Tibial nerve (tissue), 4 donors: ENCODE measurements around the gene RNF187. TPM values are rescaled to one million over a fixed set of nuclear protein-coding genes. Genes with fewer than 3 reads are reported as not detected.

Experiments
- DNase-seq, 2 donors: peaks; one replicate each; pipeline ENCODE4 v3.0.0-alpha.2; 2019; ENCODE audit warnings: low spot score in 2 of 2
- H3K27ac ChIP-seq, 4 donors: fragments of 200-600 bp; sonication (generic) in 3 of 4; one replicate each; pipeline ENCODE4 v1.5.1; 2017 to 2019; ENCODE audit warnings: mild to moderate bottlenecking in 1 of 4
- H3K27me3 ChIP-seq, 2 donors: fragments of 200-600 bp; sonication (generic) in 1 of 2; one replicate each; pipeline versions ENCODE4 v1.5.1 to v1.6.0; 2017 to 2019
- H3K36me3 ChIP-seq, 3 donors: fragments of 200-600 bp; sonication (generic); one replicate each; pipeline ENCODE4 v1.5.1; 2018 to 2019
- H3K4me1 ChIP-seq, 4 donors: fragments of 200-600 bp; sonication (generic) in 3 of 4; one replicate each; pipeline ENCODE4 v1.5.1; 2017 to 2019
- H3K4me3 ChIP-seq, 4 donors: fragments of 200-600 bp; sonication (generic) in 3 of 4; one replicate each; pipeline ENCODE4 v1.5.1; 2017 to 2019; ENCODE audit warnings: mild to moderate bottlenecking in 1 of 4, moderate library complexity in 1 of 4
- H3K9me3 ChIP-seq, 4 donors: fragments of 200-600 bp; sonication (generic) in 3 of 4; one replicate each; pipeline ENCODE4 v1.5.1; 2017 to 2019
- CTCF ChIP-seq, 5 experiments: fragments of 200-600 bp in 3 of 5; fragments of 450-650 bp in 2 of 5; sonication (generic) in 3 of 5; IDR thresholded peaks; one replicate each; pipeline ENCODE4 v1.5.1; 2016 to 2019; ENCODE audit warnings: antibody characterized with exemption in 5 of 5, mild to moderate bottlenecking in 3 of 5, moderate library complexity in 2 of 5
- EP300 ChIP-seq, 2 donors: sonication (generic); formaldehyde crosslinking; IDR thresholded peaks; one replicate each; pipeline ENCODE4 v1.6.1; 2017; ENCODE audit warnings: antibody characterized with exemption in 2 of 2, mild to moderate bottlenecking in 1 of 2
- POLR2A ChIP-seq, 2 donors: fragments of 450-650 bp; IDR thresholded peaks; one replicate each; pipeline ENCODE4 v1.6.1; 2017; ENCODE audit warnings: antibody characterized with exemption in 2 of 2, mild to moderate bottlenecking in 2 of 2, moderate library complexity in 2 of 2
- WGBS, 2 donors: methylation state at CpG; one replicate each; pipeline ENCODE4 v1.1.5; 2018; 5-methylcytosine and 5-hydroxymethylcytosine counted together
- total RNA-seq, 4 donors: library from RNA; depleted of rRNA; stranded (reverse); fragments of >200 nt; gene quantifications; one replicate each; pipeline ENCODE4 v1.1.0, GENCODE V29; 2016

Gene RNF187
- total RNA-seq, 4 donors from 2014 or later: 38.1 to 89.0 (median 56.9) TPM

- Histone ChIP-seq H3K4me3 (no peak overlapping the region), H3K9me3 (peaks cover 0 to 17% (median 0%) of the 10 kb centered on the region in 4 donors), H3K27ac (no peak overlapping the region), H3K4me1 (no peaks in the 10 kb centered on the region), H3K36me3 (no peaks in the 10 kb centered on the region), H3K27me3 (no peaks in the 10 kb centered on the region)
- WGBS, 2 donors: 66 to 76% methylated on average over 4 of the region's 4 CpGs
- TF ChIP-seq POLR2A (IDR thresholded peaks at IDR 0.05): no peak
- DNase-seq: no peak
Measured at GRCh38 chr1:228541725-228542124, 54.5 kb downstream of the RNF187 start.

- Histone ChIP-seq H3K4me1 (no peaks in the 10 kb centered on the region), H3K4me3 (no peak overlapping the region), H3K27ac (no peak overlapping the region), H3K9me3 (peaks cover 0 to 11% (median 0%) of the 10 kb centered on the region in 4 donors), H3K36me3 (no peaks in the 10 kb centered on the region), H3K27me3 (no peaks in the 10 kb centered on the region)
- DNase-seq: no peak
- TF ChIP-seq EP300 (IDR thresholded peaks at IDR 0.05) (no peak), POLR2A (IDR thresholded peaks at IDR 0.05) (no peak), CTCF (IDR thresholded peaks at IDR 0.05) (no peak)
- WGBS, 2 donors: 73 to 90% methylated on average over 2 of the region's 2 CpGs
Measured at GRCh38 chr1:228542376-228542775, 55.2 kb downstream of the RNF187 start.

GRCh38 chr1:228542981-228543380 lies 55.8 kb downstream of the RNF187 start:
- no peak overlapping the region for H3K4me3 ChIP-seq
- no peaks in the 10 kb centered on the region for H3K36me3 ChIP-seq
- TF ChIP-seq CTCF (IDR thresholded peaks at IDR 0.05): no peak
- no peaks in the 10 kb centered on the region for H3K4me1 ChIP-seq
- DNase-seq: no peak
- no peak overlapping the region for H3K27ac ChIP-seq
- H3K9me3 ChIP-seq: peaks cover 0 to 5% (median 0%) of the 10 kb centered on the region in 4 donors
- H3K27me3 ChIP-seq: no peaks in the 10 kb centered on the region
- WGBS, 2 donors: 65 to 70% methylated on average over 5 of the region's 5 CpGs

- no peak overlapping the region for H3K4me3 ChIP-seq
- no peak overlapping the region for H3K27ac ChIP-seq
- no peaks in the 10 kb centered on the region for H3K27me3 ChIP-seq
- WGBS, 2 donors: 72 to 77% methylated on average over 3 of the region's 3 CpGs
- peaks cover 0 to under 1% (median 0%) of the 10 kb centered on the region in 4 donors for H3K9me3 ChIP-seq
- TF ChIP-seq EP300 (IDR thresholded peaks at IDR 0.05) (no peak), POLR2A (IDR thresholded peaks at IDR 0.05) (no peak), CTCF (IDR thresholded peaks at IDR 0.05) (no peak)
- no peak for DNase-seq
- H3K36me3 ChIP-seq: no peaks in the 10 kb centered on the region
- no peaks in the 10 kb centered on the region for H3K4me1 ChIP-seq
Measured at GRCh38 chr1:228543396-228543795, 56.2 kb downstream of the RNF187 start.

- TF ChIP-seq EP300 (IDR thresholded peaks at IDR 0.05): no peak
- TF ChIP-seq POLR2A (IDR thresholded peaks at IDR 0.05): no peak
- no peak for TF ChIP-seq CTCF (IDR thresholded peaks at IDR 0.05)
- Histone ChIP-seq H3K9me3 (no peaks in the 10 kb centered on the region), H3K27me3 (no peaks in the 10 kb centered on the region), H3K4me3 (no peak overlapping the region), H3K4me1 (no peaks in the 10 kb centered on the region), H3K27ac (no peak overlapping the region), H3K36me3 (no peaks in the 10 kb centered on the region)
- WGBS, 2 donors: 58 to 65% methylated on average over 6 to 7 of the region's 7 CpGs
- no peak for DNase-seq
Measured at GRCh38 chr1:228544021-228544850, 57.1 kb downstream of the RNF187 start.
